GF-D8 (cell line): ENCODE data around the gene MANF.
A peak's percentile ranks its signal among the peaks of the same experiment; 100 is the strongest.

Source experiments
- DNase-seq: peaks from one replicate; lab custom pipeline; 2025; lab: John Stamatoyannopoulos, UW

Gene MANF

DNA sequence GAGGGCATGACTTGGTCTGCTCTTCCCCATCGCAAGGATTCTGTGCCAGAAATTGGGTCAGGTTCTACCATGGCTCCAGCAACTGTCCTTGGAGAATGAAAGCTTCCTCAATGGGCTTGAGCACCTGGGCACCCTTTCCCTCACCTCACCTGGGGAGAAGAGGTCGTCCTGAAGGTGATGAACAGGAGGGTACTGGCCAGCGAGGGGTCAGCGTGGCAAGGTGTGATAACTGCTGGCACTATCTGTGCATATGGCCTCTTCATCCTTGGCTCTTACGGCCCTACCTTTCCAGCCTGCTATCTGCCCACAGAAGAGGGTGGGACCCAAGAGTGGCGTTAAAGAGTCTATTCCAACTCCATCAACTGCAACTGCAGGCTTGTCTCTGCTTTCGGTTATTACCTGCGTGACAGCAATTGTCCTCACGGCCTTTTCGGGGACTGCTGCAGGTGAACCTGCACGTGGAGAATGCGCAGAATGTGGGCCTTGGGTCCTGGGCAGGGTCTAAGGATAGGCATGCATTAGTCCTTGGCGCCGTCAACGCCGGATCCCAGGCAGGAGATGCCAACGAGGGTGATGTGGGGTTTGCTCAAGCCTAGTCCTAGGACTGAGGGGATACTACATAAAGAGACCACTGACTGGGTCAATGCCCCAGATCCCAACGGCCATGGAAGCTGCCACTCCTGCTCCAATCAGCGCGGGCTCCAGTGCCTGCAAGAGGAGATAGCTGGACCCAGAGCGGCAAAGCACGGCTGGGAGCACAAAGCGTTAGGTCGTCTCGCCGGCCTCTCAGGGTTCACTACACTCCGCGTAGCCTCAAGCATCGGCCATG, 5.4 kb downstream of the MANF start:
- DNase-seq, result no peak

GRCh38 chr3:51391075-51391565, 6.0 kb downstream of the MANF start, which contains the start of gene RBM15B:
Gene RBM15B (plus strand): TSS chr3:51391285. CDS start chr3:51391400, 115 bp downstream.
- peak; percentile 87 for DNase-seq

DNA sequence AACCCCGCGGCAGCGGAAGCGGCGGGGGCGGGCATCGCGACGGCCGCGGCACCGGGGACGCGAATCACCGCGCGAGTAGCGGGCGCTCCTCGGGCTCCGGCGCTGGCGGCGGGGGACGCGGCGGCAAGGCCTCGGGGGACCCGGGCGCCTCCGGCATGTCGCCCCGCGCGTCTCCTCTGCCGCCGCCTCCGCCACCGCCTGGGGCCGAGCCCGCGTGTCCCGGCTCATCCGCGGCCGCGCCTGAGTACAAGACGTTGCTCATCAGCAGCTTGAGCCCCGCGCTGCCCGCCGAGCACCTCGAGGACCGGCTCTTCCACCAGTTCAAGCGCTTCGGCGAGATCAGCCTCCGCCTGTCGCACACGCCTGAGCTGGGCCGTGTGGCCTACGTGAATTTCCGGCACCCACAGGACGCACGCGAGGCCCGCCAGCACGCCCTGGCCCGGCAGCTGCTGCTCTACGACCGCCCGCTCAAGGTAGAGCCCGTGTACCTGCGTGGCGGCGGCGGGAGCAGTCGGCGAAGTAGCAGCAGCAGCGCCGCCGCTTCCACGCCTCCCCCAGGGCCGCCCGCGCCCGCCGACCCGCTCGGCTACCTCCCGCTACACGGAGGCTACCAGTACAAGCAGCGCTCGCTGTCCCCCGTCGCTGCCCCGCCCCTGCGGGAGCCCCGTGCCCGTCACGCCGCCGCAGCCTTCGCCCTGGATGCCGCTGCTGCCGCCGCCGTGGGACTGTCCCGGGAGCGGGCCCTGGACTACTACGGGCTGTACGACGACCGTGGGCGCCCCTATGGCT, 6.7 kb downstream of the MANF start:
- no peak for DNase-seq

- no peak for DNase-seq
Measured at GRCh38 chr3:51392355-51393133, 7.5 kb downstream of the MANF start.

DNA sequence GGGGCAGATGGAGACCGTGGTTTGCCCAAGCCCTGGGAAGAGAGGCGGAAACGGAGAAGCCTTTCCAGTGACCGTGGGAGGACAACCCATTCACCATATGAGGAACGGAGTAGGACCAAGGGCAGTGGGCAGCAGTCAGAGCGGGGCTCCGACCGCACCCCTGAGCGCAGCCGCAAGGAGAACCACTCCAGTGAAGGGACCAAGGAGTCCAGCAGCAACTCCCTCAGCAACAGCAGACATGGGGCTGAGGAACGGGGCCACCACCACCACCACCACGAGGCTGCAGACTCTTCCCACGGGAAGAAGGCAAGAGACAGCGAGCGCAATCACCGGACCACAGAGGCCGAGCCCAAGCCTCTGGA, 8.0 kb downstream of the MANF start:
- DNase-seq, result no peak

DNA sequence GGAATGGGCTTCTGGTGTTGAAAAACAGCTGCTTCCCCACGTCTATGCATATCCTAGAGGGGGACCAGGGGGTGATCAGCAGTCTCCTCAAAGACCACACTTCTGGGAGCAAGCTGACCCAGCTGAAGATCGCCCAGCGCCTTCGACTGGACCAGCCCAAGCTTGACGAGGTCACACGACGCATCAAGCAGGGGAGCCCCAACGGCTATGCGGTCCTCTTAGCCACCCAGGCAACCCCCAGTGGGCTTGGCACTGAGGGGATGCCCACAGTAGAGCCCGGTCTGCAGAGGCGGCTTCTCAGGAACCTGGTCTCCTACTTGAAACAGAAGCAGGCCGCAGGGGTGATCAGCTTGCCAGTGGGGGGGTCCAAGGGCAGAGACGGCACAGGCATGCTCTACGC, 8.5 kb downstream of the MANF start:
- no peak for DNase-seq

GRCh38 chr3:51394541-51394940, 9.4 kb downstream of the MANF start:
- no peak for DNase-seq

DNA sequence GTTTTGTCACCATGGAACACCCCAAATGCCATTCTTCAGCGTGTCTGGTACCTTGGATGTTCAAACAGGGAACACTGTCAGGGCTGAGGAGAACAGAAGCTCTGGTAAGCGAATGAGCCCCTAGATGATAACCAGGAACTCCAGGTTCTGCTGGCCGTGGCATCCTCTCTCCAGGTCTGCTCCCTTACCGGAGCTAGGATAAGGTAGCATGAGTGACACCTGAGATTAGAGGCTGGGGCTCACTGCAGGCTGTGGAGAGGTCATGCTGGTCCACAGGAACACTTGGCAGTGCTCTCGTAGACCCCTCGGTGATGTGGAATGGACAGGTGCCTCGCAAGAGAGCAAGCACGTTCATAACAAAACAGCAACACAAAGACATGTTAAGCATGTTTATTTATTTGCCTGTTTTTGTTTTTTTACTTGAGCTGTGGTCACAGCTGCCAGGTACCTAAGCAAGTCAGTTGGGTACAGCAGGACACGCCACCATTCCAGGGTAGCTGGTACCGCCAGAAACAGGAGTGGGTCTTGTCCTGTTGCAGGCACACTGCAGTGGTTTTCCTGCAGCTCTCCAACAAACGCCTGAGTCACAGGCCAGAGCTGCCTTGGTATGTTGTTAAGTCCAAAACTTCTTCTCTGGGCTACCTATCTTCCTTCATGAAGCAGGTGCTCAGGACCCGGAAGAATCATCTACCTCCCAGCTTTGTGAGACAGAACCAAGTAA, 10.6 kb downstream of the MANF start:
- DNase-seq, result no peak

GRCh38 chr3:51396401-51396800, 11.3 kb downstream of the MANF start:
- no peak for DNase-seq

DNA sequence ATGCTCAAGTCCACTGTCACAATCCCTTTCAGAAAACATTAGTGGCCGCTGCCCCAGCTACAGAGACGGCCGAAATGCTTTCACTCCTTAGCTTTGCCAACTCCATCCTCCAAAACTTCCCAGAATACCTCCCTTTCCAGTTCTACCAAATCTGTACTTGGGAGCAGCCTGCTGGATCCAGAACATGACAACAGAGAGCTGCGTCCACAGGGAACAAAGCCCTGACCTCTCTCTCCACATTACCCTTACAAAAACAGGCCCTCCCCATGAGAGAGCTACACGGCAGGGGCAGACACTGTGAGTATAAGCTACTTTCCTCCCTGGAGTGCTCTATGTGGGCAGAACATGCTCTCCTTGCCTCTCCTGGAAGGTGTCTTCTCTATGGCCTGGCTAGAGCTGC, 12.3 kb downstream of the MANF start:
- no peak for DNase-seq

GRCh38 chr3:51398595-51399310, 13.7 kb downstream of the MANF start:
- no peak for DNase-seq

DNA sequence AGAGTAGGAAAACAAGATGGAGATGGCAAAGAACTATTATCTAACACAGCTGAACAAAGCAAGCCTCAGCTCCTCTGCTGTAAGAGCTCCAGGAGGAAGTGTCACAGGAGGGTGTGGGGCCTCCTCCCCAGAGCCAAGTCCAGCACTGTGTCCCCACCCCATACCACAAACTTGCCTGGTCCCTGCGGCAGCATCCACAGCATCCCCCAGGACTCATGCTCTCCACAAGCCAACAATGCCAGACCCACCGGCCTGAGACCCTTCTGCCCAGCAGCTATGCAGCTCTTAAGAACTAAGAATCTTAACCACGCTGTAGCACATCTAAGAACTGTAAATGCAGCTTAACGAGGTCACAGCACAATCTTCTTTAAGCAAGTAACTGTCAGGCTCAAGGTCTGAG, 15.1 kb downstream of the MANF start:
- DNase-seq, result no peak

DNA sequence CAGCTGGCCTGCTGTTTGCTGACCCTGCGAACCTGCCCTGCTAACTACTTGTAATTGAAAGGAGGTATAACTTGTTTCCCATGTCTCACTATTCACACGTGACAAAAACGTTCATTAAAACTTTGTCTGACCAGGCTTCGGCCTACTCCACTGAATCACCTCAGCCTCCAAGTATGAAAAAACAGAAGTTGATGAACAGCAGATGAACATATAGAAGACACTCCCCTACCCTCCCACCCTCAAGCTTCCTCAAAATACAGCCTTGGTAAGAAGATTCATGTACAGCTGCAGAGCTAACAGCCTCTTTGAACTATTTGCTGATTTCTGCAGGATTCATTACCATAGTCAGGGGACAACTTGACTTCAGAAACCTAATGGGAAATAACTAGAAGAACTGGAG, 16.6 kb downstream of the MANF start:
- peak; percentile 13 for DNase-seq

DNA sequence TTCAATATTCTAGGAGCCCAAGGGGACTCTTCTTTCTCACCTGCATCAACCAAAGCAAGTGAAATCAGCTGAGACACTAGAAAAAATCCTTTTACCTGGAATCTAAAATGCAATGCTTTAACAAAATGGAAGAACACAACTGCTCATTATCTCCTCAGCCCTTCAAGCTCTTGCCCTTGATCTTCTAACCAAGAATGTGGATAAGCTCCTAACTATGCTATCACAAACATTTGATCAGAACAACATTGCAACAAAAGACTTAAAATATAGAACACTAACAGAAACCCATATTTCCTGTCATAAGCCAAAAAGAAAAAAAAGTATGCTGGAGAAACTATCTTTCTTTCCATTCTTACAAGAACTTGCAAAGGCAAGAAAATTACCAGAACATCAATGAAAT, 18.6 kb downstream of the MANF start:
- DNase-seq, result no peak

GRCh38 chr3:51408021-51408420, 22.9 kb downstream of the MANF start:
- no peak for DNase-seq

- DNase-seq, result no peak
Measured at GRCh38 chr3:51408813-51409212, 23.7 kb downstream of the MANF start.

- no peak for DNase-seq
Measured at GRCh38 chr3:51422211-51422610, 37.1 kb downstream of the MANF start.

- no peak for DNase-seq
Measured at GRCh38 chr3:51426921-51427320, 41.8 kb downstream of the MANF start.

- DNase-seq, result no peak
Measured at GRCh38 chr3:51429138-51429537, 44.0 kb downstream of the MANF start.

DNA sequence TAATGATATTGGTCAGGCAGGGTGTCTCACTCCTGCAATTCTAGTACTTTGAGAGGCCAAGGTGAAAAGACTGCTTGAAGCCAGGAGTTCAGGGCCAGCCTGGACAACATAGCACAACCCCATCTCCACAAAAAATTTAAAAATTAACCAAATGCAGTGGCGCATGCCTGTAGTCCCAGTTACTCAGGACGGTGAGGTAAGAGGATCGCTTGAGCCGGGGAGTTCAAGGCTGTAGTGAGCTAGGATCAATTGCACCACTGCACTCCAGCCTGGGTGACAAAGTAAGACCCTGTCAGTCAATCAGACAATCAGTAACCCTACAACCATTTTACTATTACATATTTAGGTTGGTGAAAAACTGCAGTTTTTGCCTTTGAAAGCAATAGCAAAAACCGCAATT, 49.0 kb downstream of the MANF start:
- DNase-seq, result no peak

DNA sequence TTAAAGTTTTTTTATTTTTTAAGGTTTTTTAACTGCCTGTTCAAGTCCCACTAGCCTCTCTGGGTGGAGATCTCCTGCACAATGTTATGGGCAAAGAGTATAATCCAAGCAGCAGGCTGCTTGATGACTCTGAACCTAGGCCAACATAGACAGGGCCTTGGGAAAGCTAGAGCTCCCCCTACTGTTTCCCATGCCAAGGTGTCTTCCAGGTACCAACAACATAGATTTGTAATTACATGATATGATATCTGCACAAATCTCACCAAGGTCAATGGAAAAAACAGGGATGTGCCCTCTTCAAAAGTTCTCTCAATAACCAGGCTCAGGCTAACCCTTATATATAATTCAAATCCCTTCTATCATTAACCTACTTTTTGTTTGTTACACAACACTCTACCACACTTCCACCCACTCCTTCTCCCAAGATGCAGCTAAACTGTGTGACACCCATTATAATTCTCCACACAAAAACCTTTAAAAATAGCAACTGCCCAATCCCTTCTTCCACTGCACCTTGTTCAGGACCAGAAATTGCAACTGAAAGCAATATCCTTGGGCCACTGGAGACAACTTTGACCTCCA, 49.7 kb downstream of the MANF start:
- peak; percentile 12 for DNase-seq
